T47D (cell line): Measurements from ENCODE around the gene CEP192.
A peak's percentile ranks its signal among the peaks of the same experiment; 100 is the strongest.

ENCODE experiments used
- DNase-seq, 2 experiments: peaks; one replicate each; pipeline versions ENCODE4 v3.0.0 to v3.0.0-alpha.2; 2011 to 2012; ENCODE audit warnings: low read depth in 1 of 2, low spot score in 1 of 2
- JUND ChIP-seq: IDR thresholded peaks from 2 replicates; pipeline ENCODE4 v1.6.1; 2012; ENCODE audit warnings: low read depth
- in situ Hi-C: cut with HindIII; loops from 2 replicates; pipeline ENCODE4 v1.10.0; 2016; ENCODE audit warnings: low sequenced_read_pairs, low pct_unique_long_range_greater_than_20kb

CEP192 gene

GRCh38 chr18:12990967-12991820, at the start of gene CEP192:
Gene CEP192 (plus strand): TSS chr18:12991362. CDS start chr18:12999425, 8,063 bp downstream.
- peak; percentile 72 to 98 for DNase-seq
- in situ Hi-C loops, result no loop called here
- TF ChIP-seq JUND, result no peak

GRCh38 chr18:12943215-12943614, 47.9 kb upstream of the CEP192 start:
- no peak for TF ChIP-seq JUND
- DNase-seq, result no peak
- in situ Hi-C loops, result no loop called here

GRCh38 chr18:12944709-12945108, 46.5 kb upstream of the CEP192 start:
- peak in 1 of 2 experiments; percentile 35 for DNase-seq
- no peak for TF ChIP-seq JUND
- in situ Hi-C loops, result no loop called here

GRCh38 chr18:12946549-12947284, 44.4 kb upstream of the CEP192 start:
- in situ Hi-C loops, result no loop called here
- DNase-seq, result peak in 1 of 2 experiments; percentile 24
- no peak for TF ChIP-seq JUND

- in situ Hi-C loops, result no loop called here
- TF ChIP-seq JUND, result no peak
- DNase-seq, result peak; percentile 73 to 95
Measured at GRCh38 chr18:12947285-12948049, 43.7 kb upstream of the CEP192 start, which contains the start of gene SEH1L. Gene SEH1L (plus strand): TSS chr18:12948011. CDS start chr18:12948122, 111 bp downstream.

GRCh38 chr18:12948050-12948804, 42.9 kb upstream of the CEP192 start:
- in situ Hi-C loops, result no loop called here
- peak; percentile 60 to 91 for DNase-seq
- TF ChIP-seq JUND, result no peak

GRCh38 chr18:12958478-12958877, 32.7 kb upstream of the CEP192 start:
- no peak for TF ChIP-seq JUND
- no peak for DNase-seq
- in situ Hi-C loops, result no loop called here

GRCh38 chr18:12960395-12960794, 30.8 kb upstream of the CEP192 start:
- in situ Hi-C loops, result no loop called here
- TF ChIP-seq JUND, result no peak
- no peak for DNase-seq

- in situ Hi-C loops, result no loop called here
- DNase-seq, result no peak
- TF ChIP-seq JUND, result no peak
Measured at GRCh38 chr18:12960853-12961397, 30.2 kb upstream of the CEP192 start.

- no peak for DNase-seq
- in situ Hi-C loops, result no loop called here
- no peak for TF ChIP-seq JUND
Measured at GRCh38 chr18:12963069-12963468, 28.1 kb upstream of the CEP192 start.

GRCh38 chr18:12968115-12968514, 23.0 kb upstream of the CEP192 start:
- in situ Hi-C loops, result no loop called here
- DNase-seq, result no peak
- TF ChIP-seq JUND, result no peak
